GM12878 (cell line): ENCODE data around the gene DNAI7. TPM values are rescaled to one million over a fixed set of nuclear protein-coding genes. Genes with fewer than 3 reads are reported as not detected.

Experiments used
- ATAC-seq: fragments of 200-7000 bp; cut with Tn5 transposase; 3 replicates; pipeline ENCODE4 v1.9.1; 2020; ENCODE audit warnings: mild to moderate bottlenecking, moderate library complexity
- BruUV-seq: library from RNA; stranded (reverse); fragments of 400-500 nt; replicated peaks from 2 replicates; lab custom pipeline; 2021; lab: Mats Ljungman, UMichigan
- CTCF ChIA-PET: fragments of 300-600 bp; sonication (Branson Sonifier 250); formaldehyde crosslinking; extraction: SDS; loops from one replicate; lab custom pipeline; 2021; ENCODE audit warnings: inconsistent platforms; lab: Yijun Ruan, JAX
- POLR2A ChIA-PET: fragments of 350-600 bp; formaldehyde crosslinking; extraction: SDS; loops from one replicate; lab custom pipeline; 2021; ENCODE audit warnings: inconsistent platforms; lab: Charles Lee
- RAD21 ChIA-PET: fragments of 300-600 bp; sonication (Branson Sonifier 250); formaldehyde crosslinking; loops from one replicate; lab custom pipeline; 2023; ENCODE audit warnings: antibody characterized with exemption; ENCODE audit not compliant: unreplicated experiment; lab: Charles Lee
- SMC1A ChIA-PET: fragments of 300-600 bp; sonication (Branson Sonifier 250); formaldehyde crosslinking; loops from one replicate; lab custom pipeline; 2023; ENCODE audit not compliant: unreplicated experiment, uncharacterized antibody; lab: Charles Lee
- DNase-seq: peaks from one replicate; pipeline ENCODE4 v3.0.0-alpha.2; 2011; ENCODE audit warnings: low read depth, low spot score
- FAIRE-seq: peaks from 3 replicates; lab custom pipeline; 2011; peaks lifted over from hg19 to GRCh38; lab: Jason Lieb, UNC
- H2AFZ ChIP-seq: 2 replicates; pipeline ENCODE4 v1.6.0; 2011; ENCODE audit warnings: low read depth, low read length, control low read depth; ENCODE audit not compliant: control insufficient read depth
- H3K27ac ChIP-seq: 2 replicates; pipeline ENCODE4 v1.5.1; 2011; ENCODE audit warnings: control low read depth; ENCODE audit not compliant: control insufficient read depth, insufficient read depth
- H3K27me3 ChIP-seq, 2 experiments: replicated peaks in 1 of 2; 2 replicates each; pipeline versions ENCODE4 v1.6.0 to v1.6.1; 2011; ENCODE audit warnings: low read length in 1 of 2; ENCODE audit not compliant: control insufficient read depth in 2 of 2, insufficient read depth in 2 of 2
- H3K36me3 ChIP-seq, 2 experiments: 2 replicates each; pipeline ENCODE4 v1.5.1; 2011; ENCODE audit warnings: low read length in 1 of 2; ENCODE audit not compliant: control insufficient read depth in 2 of 2, insufficient read depth in 2 of 2
- H3K4me1 ChIP-seq: 2 replicates; pipeline ENCODE4 v1.6.1; 2011; ENCODE audit warnings: mild to moderate bottlenecking, low read length, moderate library complexity, mixed read lengths; ENCODE audit not compliant: control insufficient read depth, insufficient read depth
- H3K4me2 ChIP-seq: 2 replicates; pipeline ENCODE4 v1.6.0; 2011; ENCODE audit warnings: control low read depth; ENCODE audit not compliant: control insufficient read depth, insufficient read depth
- H3K4me3 ChIP-seq: fragments of 200-600 bp; sonication (generic); 2 replicates; pipeline ENCODE4 v1.5.1; 2016
- H3K79me2 ChIP-seq: 2 replicates; pipeline ENCODE4 v1.6.0; 2011; ENCODE audit warnings: low read length; ENCODE audit not compliant: control insufficient read depth, insufficient read depth
- H3K9ac ChIP-seq: 2 replicates; pipeline ENCODE4 v1.8.0; 2011; ENCODE audit warnings: low read length, control low read depth, mixed read lengths; ENCODE audit not compliant: control insufficient read depth, insufficient read depth
- H3K9me3 ChIP-seq: replicated peaks from 3 replicates; pipeline ENCODE4 v1.5.1; 2011; ENCODE audit warnings: mild to moderate bottlenecking, low read length; ENCODE audit not compliant: control insufficient read depth, insufficient read depth
- H4K20me1 ChIP-seq: 2 replicates; pipeline ENCODE4 v1.6.0; 2011; ENCODE audit not compliant: control insufficient read depth, insufficient read depth
- BRCA1 ChIP-seq: IDR thresholded peaks from 2 replicates; pipeline ENCODE4 v1.6.1; 2011; ENCODE audit warnings: low read depth, low read length, improper control_type of control experiment
- CREM ChIP-seq: IDR thresholded peaks from 2 replicates; pipeline ENCODE4 v1.6.1; 2014; ENCODE audit warnings: antibody characterized with exemption, low read depth
- ETV6 ChIP-seq, 2 experiments: fragments of 450-650 bp in 1 of 2; IDR thresholded peaks in 1 of 2; conservative IDR thresholded peaks in 1 of 2; 2 replicates each; pipeline ENCODE4 v1.6.1; 2014; ENCODE audit warnings: antibody characterized with exemption in 1 of 2, borderline replicate concordance in 1 of 2, low read depth in 1 of 2, mild to moderate bottlenecking in 1 of 2, moderate library complexity in 1 of 2
- MEF2B ChIP-seq: fragments of 450-650 bp; IDR thresholded peaks from 2 replicates; pipeline ENCODE4 v1.6.1; 2018; ENCODE audit warnings: mild to moderate bottlenecking, moderate library complexity; ENCODE audit not compliant: partially characterized antibody, poor library complexity, severe bottlenecking
- MYC ChIP-seq: IDR thresholded peaks from 2 replicates; pipeline ENCODE4 v1.6.1; 2011; ENCODE audit warnings: mild to moderate bottlenecking, low read length, moderate library complexity, inconsistent platforms; ENCODE audit not compliant: insufficient read depth, insufficient replicate concordance, insufficient read length, severe bottlenecking
- NFYA ChIP-seq: IDR thresholded peaks from 2 replicates; pipeline ENCODE4 v1.6.1; 2011; ENCODE audit warnings: low read depth, mild to moderate bottlenecking, low read length, improper control_type of control experiment, borderline replicate concordance
- PBX3 ChIP-seq: IDR thresholded peaks from 2 replicates; pipeline ENCODE4 v1.6.1; 2011; ENCODE audit warnings: mild to moderate bottlenecking, low read depth, low read length, moderate library complexity; ENCODE audit not compliant: insufficient replicate concordance
- RAD51 ChIP-seq: fragments of 450-650 bp; IDR thresholded peaks from 2 replicates; pipeline ENCODE4 v1.6.1; 2016; ENCODE audit warnings: moderate library complexity, mild to moderate bottlenecking, inconsistent platforms
- SPI1 ChIP-seq: IDR thresholded peaks from 2 replicates; pipeline ENCODE4 v1.6.1; 2011; ENCODE audit warnings: low read depth, mild to moderate bottlenecking, low read length, moderate library complexity, borderline replicate concordance; ENCODE audit not compliant: insufficient read depth
- TCF3 ChIP-seq: IDR thresholded peaks from 2 replicates; pipeline ENCODE4 v1.6.1; 2012; ENCODE audit warnings: low read depth, mild to moderate bottlenecking, low read length, borderline replicate concordance; ENCODE audit not compliant: insufficient read depth
- USF2 ChIP-seq: IDR thresholded peaks from 2 replicates; pipeline ENCODE4 v1.6.1; 2011; ENCODE audit warnings: low read depth, low read length, improper control_type of control experiment, borderline replicate concordance
- ZNF207 ChIP-seq: fragments of 450-650 bp; IDR thresholded peaks from 2 replicates; pipeline ENCODE4 v1.6.1; 2014; ENCODE audit warnings: antibody characterized with exemption, mild to moderate bottlenecking, borderline replicate concordance
- ZNF24 ChIP-seq: fragments of 450-650 bp; IDR thresholded peaks from 2 replicates; pipeline ENCODE4 v1.6.1; 2017; ENCODE audit warnings: antibody characterized with exemption, mild to moderate bottlenecking
- ZNF384 ChIP-seq: IDR thresholded peaks from 2 replicates; pipeline ENCODE4 v1.6.1; 2012; ENCODE audit warnings: low read depth, mild to moderate bottlenecking, low read length, improper control_type of control experiment, borderline replicate concordance
- ZZZ3 ChIP-seq: IDR thresholded peaks from 2 replicates; pipeline ENCODE4 v1.6.1; 2011; ENCODE audit warnings: low read depth; ENCODE audit not compliant: control insufficient read depth, insufficient read length
- in situ Hi-C: fragments of 300-500 bp; cut with MboI; formaldehyde crosslinking; loops from 9 replicates; pipeline ENCODE4 v1.14.3; 2018; ENCODE audit warnings: mixed read lengths
- intact Hi-C: fragments of 100-400 bp; cut with micrococcal nuclease; formaldehyde crosslinking; loops from one replicate; pipeline ENCODE4 v1.14.2; 2022; ENCODE audit not compliant: unreplicated experiment
- polyA plus RNA-seq, 11 experiments: library from polyadenylated mRNA; depleted of rRNA in 4 of 11; unstranded in 6 of 11; stranded (reverse) in 5 of 11; fragments of >200 nt; fragmentation: Nextera tagmentation in 4 of 11; fragmentation: Illumina TruSeq in 1 of 11; extraction: Ambion mirVana in 4 of 11; extraction: Trizol in 1 of 11; gene quantifications; 1 replicate in 1 of 11; 2 replicates in 10 of 11; pipeline versions ENCODE4 v1.2.1 to v1.2.3, GENCODE V29; 2011 to 2016; ENCODE audit warnings: inconsistent platforms in 2 of 11, missing spikeins in 2 of 11, low read depth in 1 of 11
- total RNA-seq, 4 experiments: library from RNA; depleted of rRNA in 3 of 4; stranded (reverse); fragments of >200 nt in 3 of 4; fragmentation: Illumina TruSeq in 1 of 4; extraction: Trizol in 1 of 4; gene quantifications; 2 replicates each; pipeline versions ENCODE4 v1.2.1 to v1.2.3, GENCODE V29; 2013 to 2021
- TF ChIP-seq, protein P1 (sequence below): fragments of 450-650 bp; IDR thresholded peaks from 2 replicates; pipeline ENCODE4 v1.6.1; 2017; ENCODE audit warnings: antibody characterized with exemption, mild to moderate bottlenecking, moderate library complexity
- TF ChIP-seq, protein P2 (sequence below): IDR thresholded peaks from 2 replicates; pipeline ENCODE4 v1.6.1; 2011; ENCODE audit warnings: borderline replicate concordance, low read depth, mild to moderate bottlenecking, moderate library complexity, low read length; ENCODE audit not compliant: insufficient read depth, poor library complexity, severe bottlenecking

The DNAI7 gene
- total and polyA plus RNA-seq, 10 of the 15 experiments (the other 5 are each of a cell fraction or from before 2014, with no cell fraction given), result 0.05 to 0.48 (median 0.13) TPM; not detected in 4

GRCh38 chr12:25106818-25107217 is 88.1 kb downstream of the DNAI7 start:
- no peak for FAIRE-seq
- no peak for TF ChIP-seq RAD51
- TF ChIP-seq BRCA1, result no peak
- TF ChIP-seq CREM, result no peak
- TF ChIP-seq, protein P1, sequence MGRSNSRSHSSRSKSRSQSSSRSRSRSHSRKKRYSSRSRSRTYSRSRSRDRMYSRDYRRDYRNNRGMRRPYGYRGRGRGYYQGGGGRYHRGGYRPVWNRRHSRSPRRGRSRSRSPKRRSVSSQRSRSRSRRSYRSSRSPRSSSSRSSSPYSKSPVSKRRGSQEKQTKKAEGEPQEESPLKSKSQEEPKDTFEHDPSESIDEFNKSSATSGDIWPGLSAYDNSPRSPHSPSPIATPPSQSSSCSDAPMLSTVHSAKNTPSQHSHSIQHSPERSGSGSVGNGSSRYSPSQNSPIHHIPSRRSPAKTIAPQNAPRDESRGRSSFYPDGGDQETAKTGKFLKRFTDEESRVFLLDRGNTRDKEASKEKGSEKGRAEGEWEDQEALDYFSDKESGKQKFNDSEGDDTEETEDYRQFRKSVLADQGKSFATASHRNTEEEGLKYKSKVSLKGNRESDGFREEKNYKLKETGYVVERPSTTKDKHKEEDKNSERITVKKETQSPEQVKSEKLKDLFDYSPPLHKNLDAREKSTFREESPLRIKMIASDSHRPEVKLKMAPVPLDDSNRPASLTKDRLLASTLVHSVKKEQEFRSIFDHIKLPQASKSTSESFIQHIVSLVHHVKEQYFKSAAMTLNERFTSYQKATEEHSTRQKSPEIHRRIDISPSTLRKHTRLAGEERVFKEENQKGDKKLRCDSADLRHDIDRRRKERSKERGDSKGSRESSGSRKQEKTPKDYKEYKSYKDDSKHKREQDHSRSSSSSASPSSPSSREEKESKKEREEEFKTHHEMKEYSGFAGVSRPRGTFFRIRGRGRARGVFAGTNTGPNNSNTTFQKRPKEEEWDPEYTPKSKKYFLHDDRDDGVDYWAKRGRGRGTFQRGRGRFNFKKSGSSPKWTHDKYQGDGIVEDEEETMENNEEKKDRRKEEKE, result no peak
- no peak for TF ChIP-seq ZZZ3
- TF ChIP-seq TCF3, result no peak
- TF ChIP-seq, protein P2, sequence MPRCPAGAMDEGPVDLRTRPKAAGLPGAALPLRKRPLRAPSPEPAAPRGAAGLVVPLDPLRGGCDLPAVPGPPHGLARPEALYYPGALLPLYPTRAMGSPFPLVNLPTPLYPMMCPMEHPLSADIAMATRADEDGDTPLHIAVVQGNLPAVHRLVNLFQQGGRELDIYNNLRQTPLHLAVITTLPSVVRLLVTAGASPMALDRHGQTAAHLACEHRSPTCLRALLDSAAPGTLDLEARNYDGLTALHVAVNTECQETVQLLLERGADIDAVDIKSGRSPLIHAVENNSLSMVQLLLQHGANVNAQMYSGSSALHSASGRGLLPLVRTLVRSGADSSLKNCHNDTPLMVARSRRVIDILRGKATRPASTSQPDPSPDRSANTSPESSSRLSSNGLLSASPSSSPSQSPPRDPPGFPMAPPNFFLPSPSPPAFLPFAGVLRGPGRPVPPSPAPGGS, result no peak
- TF ChIP-seq ZNF207, result no peak
- no peak for TF ChIP-seq ETV6 (conservative IDR thresholded peaks at IDR 0.05 in 1 of 2, IDR thresholded peaks at IDR 0.05 in 1 of 2; ENCODE audit: borderline replicate concordance in 1 of 2, low read depth in 1 of 2)
- no peak for TF ChIP-seq MEF2B
- no peak for TF ChIP-seq USF2
- no peak for TF ChIP-seq ZNF384
- TF ChIP-seq SPI1, result no peak
- TF ChIP-seq NFYA, result no peak
- TF ChIP-seq MYC, result no peak
- no peak for TF ChIP-seq PBX3
- TF ChIP-seq ZNF24, result no peak

More at GRCh38 chr12:25106818-25107217, 88.1 kb downstream of the DNAI7 start:
- in situ Hi-C loops (no loop called here), intact Hi-C loops (loop anchor here (5.0 kb wide), 1 partner anchor 35 kb away; no protein-coding TSS in a partner anchor)
- ChIA-PET POLR2A (no interaction called here), SMC1A (interaction anchor here (2.9 kb wide), 1 partner anchor 20 kb away, joined by 11 read pairs; no protein-coding TSS in a partner anchor), CTCF (interaction anchor here (1.9 to 2.2 kb wide), 2 partner anchors 48 to 55 kb away, joined by 8 to 9 read pairs; a partner anchor contains a TSS), RAD21 (no interaction called here)
- no peak overlapping the region for H3K9ac ChIP-seq
- no peaks in the 10 kb centered on the region for H3K79me2 ChIP-seq
- H3K27ac ChIP-seq, result no peak overlapping the region
- peaks cover 16% of the 10 kb centered on the region for H3K4me1 ChIP-seq
- peaks cover 2 to 21% of the 10 kb centered on the region in 2 experiments for H3K36me3 ChIP-seq
- no peaks in the 10 kb centered on the region for H3K9me3 ChIP-seq
- ATAC-seq (no peak), DNase-seq (no peak)
- no peaks in the 10 kb centered on the region for H4K20me1 ChIP-seq
- no peak overlapping the region for H3K4me3 ChIP-seq
- H3K27me3 ChIP-seq, result no peaks in the 10 kb centered on the region
- no peak overlapping the region for H3K4me2 ChIP-seq
- H2AFZ ChIP-seq, result no peak overlapping the region
- no TSS peak for BruUV-seq
